Vagina (tissue), 2 donors: ENCODE measurements around the gene SCN2A.

Source experiments
- POLR2A ChIP-seq, 2 donors: fragments of 450-650 bp; IDR thresholded peaks; one replicate each; pipeline ENCODE4 v1.6.1; 2017; ENCODE audit warnings: antibody characterized with exemption in 2 of 2, mild to moderate bottlenecking in 2 of 2, moderate library complexity in 2 of 2
- TF ChIP-seq, protein P1 (sequence below), 3 experiments: fragments of 450-650 bp in 2 of 3; fragments of 200-600 bp in 1 of 3; sonication (generic) in 1 of 3; IDR thresholded peaks; one replicate each; pipeline ENCODE4 v1.5.1; 2017 to 2019; ENCODE audit warnings: antibody characterized with exemption in 3 of 3, mild to moderate bottlenecking in 2 of 3, moderate library complexity in 2 of 3

DNA sequence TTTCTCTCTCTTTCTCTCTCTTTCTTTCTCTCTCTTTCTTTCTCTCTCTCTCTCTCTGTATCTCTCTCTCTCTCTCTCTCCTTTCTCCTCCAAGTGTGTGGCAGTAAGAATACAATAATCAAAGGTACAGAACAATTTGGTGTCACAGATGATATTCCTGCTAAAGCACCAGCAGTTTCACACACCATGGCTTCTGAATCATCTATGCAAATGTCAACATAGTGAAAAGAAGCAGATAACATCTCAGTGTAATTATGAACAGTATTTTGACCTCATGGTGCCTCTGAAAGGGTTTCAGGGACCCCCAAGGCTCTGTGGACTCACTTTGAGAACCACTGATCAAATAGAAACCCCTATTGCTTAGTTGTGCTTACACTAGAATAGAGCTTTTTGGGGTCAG, 191.8 kb downstream of the SCN2A start:
- TF ChIP-seq, protein P1, sequence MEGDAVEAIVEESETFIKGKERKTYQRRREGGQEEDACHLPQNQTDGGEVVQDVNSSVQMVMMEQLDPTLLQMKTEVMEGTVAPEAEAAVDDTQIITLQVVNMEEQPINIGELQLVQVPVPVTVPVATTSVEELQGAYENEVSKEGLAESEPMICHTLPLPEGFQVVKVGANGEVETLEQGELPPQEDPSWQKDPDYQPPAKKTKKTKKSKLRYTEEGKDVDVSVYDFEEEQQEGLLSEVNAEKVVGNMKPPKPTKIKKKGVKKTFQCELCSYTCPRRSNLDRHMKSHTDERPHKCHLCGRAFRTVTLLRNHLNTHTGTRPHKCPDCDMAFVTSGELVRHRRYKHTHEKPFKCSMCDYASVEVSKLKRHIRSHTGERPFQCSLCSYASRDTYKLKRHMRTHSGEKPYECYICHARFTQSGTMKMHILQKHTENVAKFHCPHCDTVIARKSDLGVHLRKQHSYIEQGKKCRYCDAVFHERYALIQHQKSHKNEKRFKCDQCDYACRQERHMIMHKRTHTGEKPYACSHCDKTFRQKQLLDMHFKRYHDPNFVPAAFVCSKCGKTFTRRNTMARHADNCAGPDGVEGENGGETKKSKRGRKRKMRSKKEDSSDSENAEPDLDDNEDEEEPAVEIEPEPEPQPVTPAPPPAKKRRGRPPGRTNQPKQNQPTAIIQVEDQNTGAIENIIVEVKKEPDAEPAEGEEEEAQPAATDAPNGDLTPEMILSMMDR (IDR thresholded peaks at IDR 0.05), result no peak
- no peak for TF ChIP-seq POLR2A (IDR thresholded peaks at IDR 0.05)
